ENCODE data around the gene CDK15.
"Not testable (repeated sequence)": the region's sequence is repeated elsewhere in the genome, so short reads cannot be mapped to it uniquely, and the experiment has no call there.

CDK15 gene

GRCh38 chr2:201806442-201807170, at the start of gene CDK15:
Gene CDK15, plus strand, starts transcription at chr2:201806537. Its CDS starts 128 bp downstream, at chr2:201806665.
- no peak for DNase-seq

DNA sequence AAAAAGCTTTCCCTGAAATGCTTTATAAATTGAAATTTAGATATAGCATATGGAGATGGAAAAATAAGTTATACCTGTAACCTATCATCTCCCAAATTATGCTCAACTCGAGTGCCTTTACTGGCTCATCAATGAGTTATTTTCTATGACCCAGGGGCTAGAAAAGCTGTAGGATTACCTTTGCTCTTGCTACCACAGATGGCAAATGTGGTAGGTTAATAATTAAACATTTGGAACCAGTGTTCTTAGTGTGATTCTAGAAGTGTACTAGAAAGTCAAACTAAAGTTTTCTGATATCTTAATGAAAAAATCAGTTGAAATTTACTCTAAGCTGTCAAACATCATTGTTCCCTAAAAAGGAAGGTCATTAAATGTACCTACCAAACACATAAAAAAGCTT, 48.1 kb upstream of the CDK15 start:
- DNase-seq: no peak

- no peak for DNase-seq
Observed at GRCh38 chr2:201758873-201759272, 47.5 kb upstream of the CDK15 start.

- DNase-seq: no peak
Observed at GRCh38 chr2:201759567-201759966, 46.8 kb upstream of the CDK15 start.

- DNase-seq: no peak
Observed at GRCh38 chr2:201761101-201761500, 45.2 kb upstream of the CDK15 start.

- not testable (repeated sequence) for DNase-seq
Observed at GRCh38 chr2:201764469-201764868, 41.9 kb upstream of the CDK15 start.

- no peak for DNase-seq
Observed at GRCh38 chr2:201765799-201766198, 40.5 kb upstream of the CDK15 start.

DNA sequence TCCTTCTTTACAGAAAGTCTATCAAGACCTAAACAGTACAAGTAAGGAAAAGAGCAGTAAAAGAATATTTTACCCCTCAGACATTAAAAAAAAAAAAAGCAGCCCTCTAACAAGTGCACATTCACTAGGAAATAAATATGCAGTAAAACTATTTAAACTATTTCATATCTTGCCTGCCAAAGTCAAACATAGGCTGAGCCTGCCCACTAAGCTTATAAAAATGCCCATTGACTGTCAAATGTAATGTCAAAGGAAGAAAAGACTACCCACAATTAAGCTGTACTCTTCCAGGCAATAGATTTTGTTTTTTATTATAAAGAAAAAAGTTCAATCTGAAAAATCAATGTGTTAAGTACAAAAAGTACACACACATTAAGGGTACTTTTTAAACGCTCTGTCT, 37.4 kb upstream of the CDK15 start:
- DNase-seq: no peak

DNA sequence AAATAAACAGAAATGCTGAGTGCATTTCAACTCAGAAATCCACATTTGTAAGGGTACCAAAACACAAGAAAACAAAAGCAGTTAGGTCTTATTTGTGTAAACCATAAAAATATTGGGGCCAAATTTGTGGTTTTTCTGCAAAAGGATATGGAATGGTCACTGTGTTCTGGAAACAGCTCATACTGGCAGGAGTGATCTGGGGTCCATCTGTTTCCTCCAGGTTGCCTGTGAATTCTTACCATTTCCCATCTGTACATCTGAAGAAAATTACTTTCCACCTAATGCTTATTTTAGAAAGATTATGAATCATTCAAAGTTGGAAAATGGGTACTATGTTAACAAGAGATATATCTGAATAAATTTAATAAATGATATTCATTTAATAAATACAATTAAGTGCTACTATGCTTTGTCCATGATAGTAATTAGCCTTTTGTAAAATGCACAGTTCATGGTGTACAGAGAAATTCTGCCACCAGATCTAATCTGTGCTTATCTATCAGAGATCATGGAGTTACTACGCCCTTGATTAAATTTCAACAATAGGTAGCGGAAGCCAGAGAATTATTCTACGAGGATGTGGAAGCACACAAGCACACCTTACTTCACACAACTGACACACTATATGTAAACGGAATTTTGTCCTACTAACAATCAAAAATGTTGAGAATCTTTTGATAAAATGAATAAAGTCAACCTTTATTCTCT, 36.5 kb upstream of the CDK15 start:
- DNase-seq: no peak

DNA sequence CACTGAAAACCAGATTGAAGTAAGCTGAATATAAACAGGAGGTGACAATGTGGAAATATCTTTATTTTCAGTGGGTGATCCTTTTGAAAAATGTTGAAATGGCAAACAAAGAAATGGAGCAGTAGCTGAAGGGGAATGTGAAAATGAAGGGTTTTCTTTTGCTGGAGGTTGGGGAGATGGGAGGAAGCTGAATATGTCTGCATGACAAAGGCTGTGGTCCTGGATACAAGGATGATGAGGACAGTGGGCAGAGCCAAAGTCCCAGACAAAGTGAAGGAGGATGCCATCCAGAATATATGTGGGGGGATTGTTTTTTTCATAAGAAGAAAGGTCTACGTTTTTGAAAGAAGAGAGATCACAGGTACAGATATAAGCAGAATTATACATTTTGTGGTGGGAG, 32.3 kb upstream of the CDK15 start:
- no peak for DNase-seq

- DNase-seq: no peak
Observed at GRCh38 chr2:201774546-201774945, 31.8 kb upstream of the CDK15 start.

DNA sequence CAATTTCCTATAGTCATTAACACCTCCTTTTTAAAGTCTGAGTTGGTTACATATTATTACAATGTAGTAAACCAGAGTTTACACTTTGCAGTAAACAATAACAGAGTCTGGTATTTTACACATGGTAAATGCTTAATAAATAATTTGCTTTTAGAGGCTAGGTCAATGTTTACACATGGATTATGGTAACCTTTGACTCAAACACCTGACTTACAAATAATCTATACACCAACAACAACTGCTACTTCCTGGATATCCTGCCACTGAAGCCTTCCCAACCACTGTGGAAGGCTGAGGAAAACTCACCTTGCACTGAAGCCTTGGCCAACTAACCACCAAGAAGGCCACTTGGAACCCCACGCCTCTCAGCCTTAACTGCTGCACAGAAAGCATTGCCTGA, 31.0 kb upstream of the CDK15 start:
- DNase-seq: no peak

DNA sequence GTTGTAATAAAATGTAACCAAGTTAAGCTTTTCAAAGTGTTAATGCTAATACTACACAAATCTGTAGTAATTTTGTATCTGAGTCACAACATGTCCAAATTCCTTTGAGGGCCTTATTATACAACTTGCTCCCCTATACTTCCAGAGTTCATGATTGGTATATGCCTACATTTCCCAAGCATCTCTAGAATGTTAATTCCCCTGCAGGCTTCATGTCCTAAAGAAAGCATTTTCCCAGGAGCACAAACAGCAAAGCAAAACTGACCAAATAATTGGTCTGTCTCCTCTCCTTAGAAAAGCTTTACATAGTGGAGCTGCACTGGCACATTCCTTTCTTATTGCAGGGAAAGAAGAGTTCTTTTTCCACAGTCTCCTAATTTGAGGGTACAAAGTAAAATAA, 29.3 kb upstream of the CDK15 start:
- no peak for DNase-seq

- no peak for DNase-seq
Observed at GRCh38 chr2:201777869-201778268, 28.5 kb upstream of the CDK15 start.

GRCh38 chr2:201779901-201780673, 26.2 kb upstream of the CDK15 start:
- DNase-seq: no peak

DNA sequence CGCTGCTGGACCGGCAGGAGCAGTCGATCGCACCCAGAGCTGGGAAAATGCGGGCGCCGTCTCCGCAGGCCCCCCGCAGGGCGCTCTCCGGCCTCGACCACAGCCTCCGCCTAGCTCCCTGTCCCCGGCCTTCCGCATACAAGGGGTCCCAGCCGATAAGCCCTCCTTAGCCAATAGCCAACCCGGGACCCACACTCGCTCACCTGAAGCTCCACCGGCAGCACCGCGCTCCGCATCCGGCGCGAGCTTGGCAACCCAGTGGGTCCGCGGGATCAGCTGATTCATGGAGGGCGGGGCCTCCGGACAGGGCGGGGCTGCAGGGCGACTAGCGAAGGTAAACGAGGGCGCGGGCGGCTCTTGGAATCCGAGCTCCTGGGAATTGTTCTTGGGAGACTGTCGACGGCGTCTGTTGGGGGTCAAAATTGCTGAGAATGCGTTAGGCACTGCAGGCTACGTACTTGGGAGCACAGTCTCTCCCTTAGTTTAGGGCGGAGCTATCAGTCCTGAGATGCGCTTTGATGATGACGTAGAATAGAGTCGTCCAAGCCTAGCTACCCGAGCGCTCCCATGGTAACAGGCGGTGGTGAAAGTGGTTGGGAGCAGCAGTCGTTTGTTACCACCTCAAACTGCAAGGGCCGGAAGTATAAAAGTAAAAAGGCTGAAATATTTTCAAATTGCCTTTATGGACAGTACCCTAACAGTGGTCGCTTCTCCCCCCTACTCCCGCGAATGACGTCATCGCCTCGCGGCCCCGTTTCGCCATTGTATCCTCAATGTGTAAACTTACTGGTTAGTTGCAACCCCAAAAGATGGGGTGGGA, 25.5 kb upstream of the CDK15 start, which contains the start of gene ALS2:
Gene ALS2 (minus strand): TSS at position 260 of the 820 bp plus-strand sequence. CDS start 12,048 bp downstream, outside the sequence.
- DNase-seq: peak; percentile 95

GRCh38 chr2:201781557-201782051, 24.7 kb upstream of the CDK15 start:
- no peak for DNase-seq

DNA sequence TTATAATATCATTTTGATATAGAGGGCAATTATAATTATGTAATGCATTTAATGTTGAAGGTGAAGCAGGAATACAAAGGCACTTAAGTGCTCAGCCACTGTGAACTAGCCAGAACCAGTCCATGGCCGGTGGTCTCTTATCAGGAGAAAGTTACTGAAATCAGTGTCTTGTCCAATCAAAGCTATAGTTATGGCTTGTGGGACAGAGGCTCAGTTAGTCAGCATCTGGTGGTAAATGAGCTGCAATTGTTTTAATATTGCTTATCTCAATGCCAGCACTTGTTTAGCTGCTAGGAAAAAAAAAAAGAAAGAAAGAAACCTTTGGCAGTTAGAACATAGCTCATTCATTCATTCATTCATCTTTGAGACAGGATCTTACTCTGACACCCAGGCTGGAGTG, 21.8 kb upstream of the CDK15 start:
- DNase-seq: no peak

DNA sequence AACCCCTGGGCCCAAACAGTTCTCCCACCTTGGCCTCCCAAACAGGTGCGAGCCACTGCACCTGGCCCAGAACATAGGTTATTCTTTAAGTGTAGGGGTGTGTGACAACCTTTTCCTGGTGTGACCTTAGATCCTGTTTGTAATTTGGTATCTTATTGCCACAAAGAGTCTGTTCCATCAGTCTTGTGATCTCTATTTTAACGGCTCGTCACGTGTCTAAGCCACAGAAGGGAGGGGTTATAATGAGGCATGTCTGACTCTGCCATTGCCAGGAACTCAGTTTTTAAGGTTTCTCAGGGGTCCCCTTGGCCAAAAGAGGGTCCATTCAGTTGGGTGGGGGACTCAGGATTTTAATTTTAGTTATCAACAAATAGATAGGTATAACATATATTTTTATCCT, 21.2 kb upstream of the CDK15 start:
- no peak for DNase-seq

DNA sequence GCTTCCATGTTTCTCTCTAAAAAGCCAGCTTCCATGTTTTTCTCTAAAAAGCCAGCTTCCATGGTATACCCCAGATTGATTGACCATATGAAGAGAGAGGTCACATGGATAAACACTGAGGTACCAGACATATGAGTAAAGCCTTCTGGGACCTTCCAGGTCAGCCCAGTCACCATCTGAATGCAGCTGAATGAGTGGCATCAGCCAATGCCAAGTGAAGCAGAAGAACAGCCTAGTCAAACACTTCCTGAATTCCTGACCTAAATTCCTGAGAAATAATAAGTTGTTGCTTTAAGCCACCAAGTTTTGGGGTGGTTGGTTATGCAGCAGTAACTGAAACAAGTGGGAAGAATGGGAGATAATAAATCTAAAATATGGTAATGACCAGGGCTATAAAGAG, 19.9 kb upstream of the CDK15 start:
- DNase-seq: no peak

DNA sequence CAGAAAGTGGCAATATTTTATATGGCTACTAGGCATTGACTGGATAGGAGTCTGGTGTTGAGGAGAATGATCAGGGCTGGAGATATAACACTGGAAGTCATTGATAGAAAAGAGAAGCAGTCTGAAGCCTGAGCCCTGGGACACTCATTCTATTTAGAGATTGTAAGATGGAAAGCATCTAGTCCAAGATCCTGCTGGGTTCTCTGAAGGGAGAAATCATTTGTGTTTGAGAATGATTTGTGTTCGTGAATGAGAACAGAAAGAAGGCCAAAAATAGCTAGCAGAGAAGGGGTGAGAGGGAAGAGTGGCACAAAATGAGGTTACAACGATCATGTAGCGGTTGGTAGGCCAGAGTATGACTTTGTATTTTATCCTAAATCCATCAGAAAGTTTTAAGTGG, 18.0 kb upstream of the CDK15 start:
- DNase-seq: no peak

DNA sequence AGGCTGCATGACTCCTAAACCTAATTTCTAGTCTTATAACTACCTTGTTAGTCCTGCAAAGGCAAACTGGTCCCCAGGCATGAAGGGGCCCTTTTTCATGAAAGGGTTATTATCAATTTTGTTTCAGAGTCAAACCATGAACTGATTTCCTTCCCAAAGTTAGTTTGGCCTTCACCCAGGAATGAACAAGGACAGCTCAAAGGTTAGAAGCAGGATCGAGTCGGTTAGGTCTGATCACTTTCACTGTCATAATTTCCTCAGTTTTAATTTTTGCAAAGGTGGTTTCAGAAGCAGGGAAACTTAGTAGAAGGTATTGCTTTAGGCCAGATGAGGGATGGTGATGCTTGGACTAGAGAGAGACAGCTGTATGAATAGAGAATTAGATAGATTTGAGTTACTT, 16.9 kb upstream of the CDK15 start:
- DNase-seq: no peak

DNA sequence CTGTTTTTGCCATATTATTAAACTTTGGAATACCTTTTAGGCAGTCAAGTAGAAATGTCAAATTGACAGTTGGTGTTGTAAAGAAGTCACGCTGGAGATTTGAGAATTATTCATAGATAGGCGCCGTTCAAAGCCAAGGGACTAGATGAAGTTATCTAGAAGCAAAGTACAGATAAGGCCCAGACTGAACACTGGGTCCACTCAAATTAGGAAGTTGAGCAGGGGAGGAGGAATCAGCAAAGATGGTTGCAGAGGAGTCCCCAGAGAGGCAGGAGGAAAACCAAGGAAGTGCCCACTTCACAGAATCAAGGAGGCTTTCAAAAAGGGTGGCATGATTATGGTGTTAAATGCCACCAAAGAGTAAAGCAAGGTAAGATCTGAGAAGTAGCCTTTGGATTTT, 16.0 kb upstream of the CDK15 start:
- no peak for DNase-seq

Data from NCI-H2107 (cell line).